ENCODE results near the gene CNTFR. TPM values are rescaled to one million over a fixed set of nuclear protein-coding genes. Genes with fewer than 3 reads are reported as not detected.

Gene CNTFR
- total RNA-seq, 4 donors from 2014 or later = 0.29 to 4.6 (median 0.40) TPM; not detected in 1

DNA sequence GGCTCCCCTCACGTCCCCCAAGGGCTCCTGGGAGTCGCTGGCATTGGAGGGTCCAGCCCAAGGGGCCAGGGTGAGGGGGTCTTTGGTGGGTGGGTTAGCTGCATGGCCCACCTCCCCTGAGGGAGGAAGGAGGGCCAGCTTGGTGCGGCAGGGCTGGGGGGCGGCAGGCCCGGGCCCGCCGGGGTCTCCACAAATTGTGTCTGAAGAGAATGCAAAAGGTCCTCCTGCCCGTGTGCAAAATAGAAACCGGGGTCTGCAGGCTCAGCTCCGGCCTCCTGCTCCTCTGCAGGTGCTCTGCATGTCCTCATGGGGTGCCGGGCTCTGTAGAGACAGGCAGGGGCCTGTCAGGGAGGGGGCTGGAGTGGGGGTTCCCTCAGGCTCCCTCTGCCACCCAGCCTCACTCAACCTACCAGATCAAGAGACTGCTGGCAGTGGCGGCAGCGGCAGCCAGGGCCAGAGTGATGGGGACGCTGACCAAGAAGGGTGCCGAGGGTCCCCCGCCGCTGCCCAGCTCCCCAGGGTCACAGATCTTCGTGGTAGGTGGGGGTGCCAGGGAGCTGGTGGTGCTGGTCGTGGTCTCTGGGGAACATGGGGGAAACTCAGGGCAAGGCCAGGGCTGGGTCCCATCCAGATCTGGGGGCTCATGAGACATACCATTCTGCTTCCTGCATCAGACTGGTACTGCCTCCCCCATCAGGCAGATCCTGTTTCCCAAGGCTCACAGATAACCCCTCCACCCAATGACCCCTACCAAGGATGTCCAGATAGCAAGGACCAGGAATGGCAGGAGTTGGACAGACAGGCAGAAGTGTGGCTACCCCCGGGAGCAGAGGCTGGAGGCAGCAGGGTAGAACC is 37.5 kb downstream of the CNTFR start:
- H3K4me3 ChIP-seq = no peak overlapping the region
- WGBS, 2 donors = 82 to 90% methylated on average over 12 to 16 of the region's 20 CpGs
- DNase-seq = no peak
- peaks cover 0 to 14% (median 0%) of the 10 kb centered on the region in 3 donors for H3K4me1 ChIP-seq
- H3K27ac ChIP-seq = no peak overlapping the region
- peaks cover 0 to 27% (median 0%) of the 10 kb centered on the region in 4 donors for H3K27me3 ChIP-seq
- no peaks in the 10 kb centered on the region for H3K9me3 ChIP-seq
- intact Hi-C loops (cut with DNase I) = no loop called here
- TF ChIP-seq, protein P1, sequence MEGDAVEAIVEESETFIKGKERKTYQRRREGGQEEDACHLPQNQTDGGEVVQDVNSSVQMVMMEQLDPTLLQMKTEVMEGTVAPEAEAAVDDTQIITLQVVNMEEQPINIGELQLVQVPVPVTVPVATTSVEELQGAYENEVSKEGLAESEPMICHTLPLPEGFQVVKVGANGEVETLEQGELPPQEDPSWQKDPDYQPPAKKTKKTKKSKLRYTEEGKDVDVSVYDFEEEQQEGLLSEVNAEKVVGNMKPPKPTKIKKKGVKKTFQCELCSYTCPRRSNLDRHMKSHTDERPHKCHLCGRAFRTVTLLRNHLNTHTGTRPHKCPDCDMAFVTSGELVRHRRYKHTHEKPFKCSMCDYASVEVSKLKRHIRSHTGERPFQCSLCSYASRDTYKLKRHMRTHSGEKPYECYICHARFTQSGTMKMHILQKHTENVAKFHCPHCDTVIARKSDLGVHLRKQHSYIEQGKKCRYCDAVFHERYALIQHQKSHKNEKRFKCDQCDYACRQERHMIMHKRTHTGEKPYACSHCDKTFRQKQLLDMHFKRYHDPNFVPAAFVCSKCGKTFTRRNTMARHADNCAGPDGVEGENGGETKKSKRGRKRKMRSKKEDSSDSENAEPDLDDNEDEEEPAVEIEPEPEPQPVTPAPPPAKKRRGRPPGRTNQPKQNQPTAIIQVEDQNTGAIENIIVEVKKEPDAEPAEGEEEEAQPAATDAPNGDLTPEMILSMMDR (IDR thresholded peaks at IDR 0.05) = no peak
- TF ChIP-seq POLR2A (IDR thresholded peaks at IDR 0.05) = no peak
- H3K36me3 ChIP-seq = no peaks in the 10 kb centered on the region

DNA sequence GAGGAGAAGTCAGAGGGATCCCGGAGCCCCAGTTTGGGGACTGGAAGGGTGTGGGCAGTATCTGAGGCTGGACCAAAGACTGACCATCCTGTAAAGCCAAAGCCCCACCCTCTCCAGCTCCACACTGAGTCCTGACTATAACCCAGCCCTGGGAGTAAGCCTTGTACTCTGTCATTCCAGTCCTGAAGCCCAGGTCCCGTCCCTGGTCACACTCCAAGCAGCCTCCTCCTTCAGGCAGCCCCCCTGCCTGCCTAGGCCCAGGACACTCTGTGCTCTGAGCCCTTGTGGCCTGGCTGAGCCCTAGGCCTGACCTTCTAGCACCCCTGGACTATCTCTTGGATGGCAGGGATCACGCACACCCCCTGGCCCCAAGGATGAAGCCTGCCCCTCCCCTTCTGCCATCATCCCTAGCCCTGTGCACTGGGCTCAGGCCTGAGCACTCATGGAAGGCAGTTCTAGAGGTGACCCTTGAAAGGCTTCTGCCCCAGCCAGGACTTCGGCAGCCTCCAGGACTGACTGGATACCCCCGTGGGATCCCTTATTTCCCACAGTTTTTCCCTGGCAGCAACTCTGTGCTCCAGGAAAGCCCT is 38.7 kb downstream of the CNTFR start:
- WGBS, 2 donors = 47 to 69% methylated on average over 3 of the region's 5 CpGs
- Histone ChIP-seq H3K27me3 (peaks cover 0 to 33% (median 0%) of the 10 kb centered on the region in 4 donors), H3K4me3 (no peak overlapping the region), H3K9me3 (no peaks in the 10 kb centered on the region), H3K36me3 (no peaks in the 10 kb centered on the region), H3K4me1 (peaks cover 0 to 14% (median 0%) of the 10 kb centered on the region in 3 donors), H3K27ac (no peak overlapping the region)
- DNase-seq = no peak
- TF ChIP-seq POLR2A (IDR thresholded peaks at IDR 0.05) = no peak
- TF ChIP-seq, protein P1 (IDR thresholded peaks at IDR 0.05) = no peak
- intact Hi-C loops (cut with DNase I) = no loop called here

DNA sequence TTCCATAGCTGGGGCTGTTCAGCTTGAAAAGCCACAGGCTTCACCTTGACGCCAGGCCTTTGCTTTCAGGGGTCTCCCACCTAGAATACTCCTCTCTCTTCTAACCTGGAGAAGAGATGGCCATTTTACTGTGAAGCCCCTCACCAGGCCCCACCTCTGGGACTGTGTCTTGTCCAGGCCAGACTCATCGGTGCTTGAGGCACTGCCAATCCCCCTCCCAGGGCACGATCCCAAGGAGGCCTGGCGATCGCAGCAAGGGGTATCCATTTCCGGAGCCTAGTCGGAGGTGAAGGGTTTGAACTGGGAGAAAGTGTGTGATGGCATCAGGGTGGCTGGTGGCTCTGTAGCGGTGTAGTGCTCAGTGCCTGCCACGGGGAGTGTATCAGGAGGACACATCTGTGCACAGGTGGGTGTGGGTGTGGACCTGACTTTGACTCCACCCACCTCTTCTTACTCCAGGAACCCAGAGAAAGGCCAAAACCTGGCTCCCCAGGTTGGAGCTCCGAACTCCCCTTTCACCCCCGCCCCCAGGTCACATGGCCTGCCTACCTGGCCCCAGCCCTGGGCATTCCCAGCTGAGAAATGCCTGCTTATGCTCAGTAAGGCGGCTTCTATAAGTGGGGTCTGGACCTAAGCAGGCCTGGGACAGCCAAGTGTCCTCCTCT is 39.4 kb downstream of the CNTFR start:
- H3K4me3 ChIP-seq = no peak overlapping the region
- WGBS, 2 donors = 69 to 80% methylated on average over 5 to 6 of the region's 12 CpGs
- no peak overlapping the region for H3K27ac ChIP-seq
- intact Hi-C loops (cut with DNase I) = no loop called here
- H3K9me3 ChIP-seq = no peaks in the 10 kb centered on the region
- no peak for TF ChIP-seq POLR2A (IDR thresholded peaks at IDR 0.05)
- TF ChIP-seq, protein P1 (IDR thresholded peaks at IDR 0.05) = no peak
- no peak for DNase-seq
- no peaks in the 10 kb centered on the region for H3K36me3 ChIP-seq
- H3K27me3 ChIP-seq = peaks cover 0 to 28% (median 0%) of the 10 kb centered on the region in 4 donors
- H3K4me1 ChIP-seq = peaks cover 0 to 14% (median 0%) of the 10 kb centered on the region in 3 donors

- no peak for DNase-seq
- WGBS, 2 donors = 90 to 100% methylated on average over 1 to 2 of the region's 5 CpGs
- H3K27me3 ChIP-seq = peaks cover 0 to 24% (median 0%) of the 10 kb centered on the region in 4 donors
- no peak overlapping the region for H3K4me3 ChIP-seq
- no peaks in the 10 kb centered on the region for H3K36me3 ChIP-seq
- no peaks in the 10 kb centered on the region for H3K9me3 ChIP-seq
- no peak for TF ChIP-seq POLR2A (IDR thresholded peaks at IDR 0.05)
- TF ChIP-seq, protein P1 (IDR thresholded peaks at IDR 0.05) = no peak
- no peak overlapping the region for H3K27ac ChIP-seq
- peaks cover 0 to 8% (median 0%) of the 10 kb centered on the region in 3 donors for H3K4me1 ChIP-seq
- intact Hi-C loops (cut with DNase I) = loop anchor here (5.0 kb wide), 1 partner anchor 53 kb away; no protein-coding TSS in a partner anchor
These were observed 40.2 kb downstream of the CNTFR start for GRCh38 chr9:34549407-34549732.
